ENCODE measurements around the gene WRNIP1.

WRNIP1 gene

GRCh38 chr6:2810092-2810671 lies 45.0 kb downstream of the WRNIP1 start:
- DNase-seq (ENCODE audit: low read depth) = peak; percentile 33
- TF ChIP-seq CTCF (IDR thresholded peaks at IDR 0.05; ENCODE audit: low read length, missing control alignments) = no peak
- H3K4me3 ChIP-seq (replicated peaks; ENCODE audit: low read depth, low read length) = no peak overlapping the region

DNA sequence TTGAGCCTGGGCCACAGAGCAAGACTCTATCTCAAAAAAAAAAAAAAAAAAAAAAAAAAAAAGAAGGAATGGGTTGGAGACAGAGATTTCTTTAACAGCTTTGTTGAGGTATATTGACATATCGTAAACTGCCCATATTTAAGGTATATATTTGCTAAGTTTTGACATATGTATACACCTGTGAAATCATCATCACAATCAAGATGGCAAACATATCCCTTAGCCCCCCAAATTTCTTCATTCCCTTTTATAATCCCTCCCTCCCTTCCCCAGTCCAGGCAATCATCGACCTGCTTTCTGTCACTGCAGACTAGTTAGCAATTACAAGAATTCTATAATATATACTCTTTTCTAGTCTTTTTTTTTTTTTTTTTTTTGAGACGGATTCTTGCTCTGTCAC lies 47.5 kb downstream of the WRNIP1 start:
- no peak for TF ChIP-seq CTCF (IDR thresholded peaks at IDR 0.05; ENCODE audit: low read length, missing control alignments)
- DNase-seq (ENCODE audit: low read depth) = no peak
- H3K4me3 ChIP-seq (replicated peaks; ENCODE audit: low read depth, low read length) = no peak overlapping the region

GRCh38 chr6:2816158-2816557 lies 51.0 kb downstream of the WRNIP1 start:
- H3K4me3 ChIP-seq (replicated peaks; ENCODE audit: low read depth, low read length) = no peak overlapping the region
- DNase-seq (ENCODE audit: low read depth) = no peak
- TF ChIP-seq CTCF (IDR thresholded peaks at IDR 0.05; ENCODE audit: low read length, missing control alignments) = no peak

DNA sequence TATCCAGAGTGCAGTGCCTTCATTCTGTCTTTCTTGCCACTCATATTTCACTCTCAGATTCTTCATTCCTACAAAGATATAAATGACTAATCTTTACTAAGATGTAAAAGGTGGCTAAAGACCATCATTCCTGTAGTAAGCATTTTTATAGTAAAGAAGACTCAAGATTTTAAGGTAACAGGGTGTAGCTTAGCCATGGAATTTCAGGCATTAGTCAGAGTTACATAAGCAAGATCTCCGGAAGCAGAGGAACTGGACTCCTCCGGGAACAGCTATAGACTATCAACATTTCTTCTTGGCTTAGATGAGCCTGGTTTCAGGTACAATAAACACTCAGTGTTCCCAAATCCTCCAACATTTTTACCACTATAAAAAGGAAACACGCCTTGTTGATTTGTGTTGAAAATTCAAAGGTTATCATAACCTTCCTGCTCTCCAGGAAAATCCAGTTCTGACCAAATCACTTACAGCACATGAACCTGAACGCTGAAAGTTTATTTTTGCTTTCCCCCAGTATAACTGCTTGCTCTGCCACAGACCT lies 52.8 kb downstream of the WRNIP1 start:
- no peak overlapping the region for H3K4me3 ChIP-seq (replicated peaks; ENCODE audit: low read depth, low read length)
- peak; percentile 69 for DNase-seq (ENCODE audit: low read depth)
- TF ChIP-seq CTCF (IDR thresholded peaks at IDR 0.05; ENCODE audit: low read length, missing control alignments) = no peak

DNA sequence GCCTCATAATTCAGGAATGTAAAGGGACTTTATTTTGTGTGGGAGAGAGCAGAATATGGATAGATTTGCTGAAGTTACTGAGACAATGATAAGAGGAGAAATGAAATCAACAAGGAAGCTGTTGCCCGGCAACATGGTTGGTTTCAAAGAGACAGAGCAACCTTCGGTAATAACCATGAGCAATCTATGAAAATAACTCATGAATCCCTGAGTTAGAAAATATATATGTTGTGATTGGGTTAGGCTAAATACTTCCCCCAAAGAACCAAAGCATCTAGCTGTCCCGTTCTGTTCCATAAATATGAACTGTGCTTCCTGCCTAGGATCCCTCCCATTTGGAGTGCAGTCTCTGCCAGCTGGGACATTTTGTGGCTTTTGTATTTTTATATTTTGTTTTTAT lies 53.4 kb downstream of the WRNIP1 start:
- peak; percentile 77 for DNase-seq (ENCODE audit: low read depth)
- H3K4me3 ChIP-seq (replicated peaks; ENCODE audit: low read depth, low read length) = no peak overlapping the region

GRCh38 chr6:2819115-2819514 lies 53.9 kb downstream of the WRNIP1 start:
- no peak for DNase-seq (ENCODE audit: low read depth)
- TF ChIP-seq CTCF (IDR thresholded peaks at IDR 0.05; ENCODE audit: low read length, missing control alignments) = no peak
- H3K4me3 ChIP-seq (replicated peaks; ENCODE audit: low read depth, low read length) = no peak overlapping the region

More for the DNA sequence above, 53.4 kb downstream of the WRNIP1 start:
- no peak for TF ChIP-seq CTCF (IDR thresholded peaks at IDR 0.05; ENCODE audit: low read length, missing control alignments)

- no peak overlapping the region for H3K4me3 ChIP-seq (replicated peaks; ENCODE audit: low read depth, low read length)
- TF ChIP-seq CTCF (IDR thresholded peaks at IDR 0.05; ENCODE audit: low read length, missing control alignments) = no peak
Observed at GRCh38 chr6:2819978-2820377, 54.8 kb downstream of the WRNIP1 start.

More at GRCh38 chr6:2819978-2820377, 54.8 kb downstream of the WRNIP1 start:
- no peak for DNase-seq (ENCODE audit: low read depth)

All from fibroblast of pulmonary artery (primary cell).